HepG2 (cell line): ENCODE results near the gene UGGT1. TPM values are rescaled to one million over a fixed set of nuclear protein-coding genes. Genes with fewer than 3 reads are reported as not detected.

Experiments
- CBFB ChIP-seq: sonication (generic); formaldehyde crosslinking; IDR thresholded peaks from 2 replicates; pipeline ENCODE4 v1.4.0; 2020; ENCODE audit warnings: missing genetic modification reagents
- CBX1 ChIP-seq: IDR thresholded peaks from one replicate; pipeline ENCODE4 v1.6.1; 2016; ENCODE audit warnings: antibody characterized with exemption, low read depth
- GFI1 ChIP-seq: sonication (generic); formaldehyde crosslinking; IDR thresholded peaks from 2 replicates; pipeline ENCODE4 v1.5.0; 2020; ENCODE audit warnings: missing genetic modification reagents, mild to moderate bottlenecking, borderline replicate concordance
- KDM2A ChIP-seq: sonication (generic); formaldehyde crosslinking; IDR thresholded peaks from 2 replicates; pipeline ENCODE4 v1.4.0; 2020; ENCODE audit warnings: low read depth, missing genetic modification reagents, borderline replicate concordance
- MIXL1 ChIP-seq: IDR thresholded peaks from 2 replicates; pipeline ENCODE4 v1.6.1; 2016
- MXD4 ChIP-seq: IDR thresholded peaks from 2 replicates; pipeline ENCODE4 v1.6.1; 2016; ENCODE audit warnings: mild to moderate bottlenecking, missing biosample characterization, missing genetic modification reagents
- NCOR1 ChIP-seq: fragments of 200-600 bp; sonication (generic); IDR thresholded peaks from 2 replicates; pipeline ENCODE4 v1.7.0; 2017; ENCODE audit warnings: antibody characterized with exemption, low read length, borderline replicate concordance
- NFKB2 ChIP-seq: sonication (generic); formaldehyde crosslinking; IDR thresholded peaks from 2 replicates; pipeline ENCODE4 v1.4.0; 2020; ENCODE audit warnings: missing genetic modification reagents, borderline replicate concordance
- NR2F2 ChIP-seq: IDR thresholded peaks from 2 replicates; pipeline ENCODE4 v1.6.1; 2012; ENCODE audit warnings: low read depth, inconsistent platforms, borderline replicate concordance
- ONECUT2 ChIP-seq: sonication (generic); formaldehyde crosslinking; IDR thresholded peaks from 2 replicates; pipeline ENCODE4 v1.4.0; 2020; ENCODE audit warnings: missing genetic modification reagents
- RAD21 ChIP-seq: fragments of 450-650 bp; formaldehyde crosslinking; IDR thresholded peaks from 2 replicates; pipeline ENCODE4 v1.5.0; 2020; ENCODE audit warnings: mild to moderate bottlenecking
- RAD51 ChIP-seq: fragments of 450-650 bp; IDR thresholded peaks from 2 replicates; pipeline ENCODE4 v1.6.1; 2016; ENCODE audit warnings: borderline replicate concordance
- RBFOX2 ChIP-seq: fragments of 200-400 bp; formaldehyde crosslinking; IDR thresholded peaks from 2 replicates; pipeline ENCODE4 v1.6.1; 2017; ENCODE audit warnings: low read depth, mild to moderate bottlenecking, low read length
- SMYD3 ChIP-seq: sonication (generic); formaldehyde crosslinking; IDR thresholded peaks from 2 replicates; pipeline ENCODE4 v1.8.1; 2023; ENCODE audit warnings: mild to moderate bottlenecking, missing genetic modification reagents
- TCF7 ChIP-seq: sonication (generic); IDR thresholded peaks from 2 replicates; pipeline ENCODE4 v1.6.1; 2016; ENCODE audit warnings: antibody characterized with exemption, low read depth
- TEF ChIP-seq: sonication (generic); formaldehyde crosslinking; IDR thresholded peaks from 2 replicates; pipeline ENCODE4 v1.5.0; 2020; ENCODE audit warnings: missing genetic modification reagents
- THAP8 ChIP-seq: sonication (generic); formaldehyde crosslinking; IDR thresholded peaks from 2 replicates; pipeline ENCODE4 v1.5.1; 2020; ENCODE audit warnings: missing genetic modification reagents, mild to moderate bottlenecking, borderline replicate concordance
- THYN1 ChIP-seq: sonication (generic); formaldehyde crosslinking; IDR thresholded peaks from 2 replicates; pipeline ENCODE4 v1.8.1; 2023; ENCODE audit warnings: low read depth, mild to moderate bottlenecking, moderate library complexity, missing genetic modification reagents, borderline replicate concordance
- YEATS4 ChIP-seq: sonication (generic); formaldehyde crosslinking; IDR thresholded peaks from 2 replicates; pipeline ENCODE4 v1.4.0; 2020; ENCODE audit warnings: missing genetic modification reagents, borderline replicate concordance
- ZEB1 ChIP-seq: IDR thresholded peaks from 2 replicates; pipeline ENCODE4 v1.6.1; 2012; ENCODE audit warnings: mild to moderate bottlenecking, low read depth, inconsistent platforms; ENCODE audit not compliant: insufficient replicate concordance
- ZFAT ChIP-seq: sonication (generic); formaldehyde crosslinking; conservative IDR thresholded peaks from 2 replicates; pipeline ENCODE4 v1.8.1; 2023; ENCODE audit warnings: missing genetic modification reagents, inconsistent platforms
- ZFYVE20 ChIP-seq: sonication (generic); formaldehyde crosslinking; IDR thresholded peaks from 2 replicates; pipeline ENCODE4 v1.8.0; 2023; ENCODE audit warnings: low read depth, mild to moderate bottlenecking, moderate library complexity, missing genetic modification reagents, borderline replicate concordance
- ZMYM2 ChIP-seq: sonication (generic); formaldehyde crosslinking; IDR thresholded peaks from 2 replicates; pipeline ENCODE4 v1.8.0; 2022; ENCODE audit warnings: mild to moderate bottlenecking, missing genetic modification reagents
- ZNF251 ChIP-seq: sonication (generic); formaldehyde crosslinking; IDR thresholded peaks from 2 replicates; pipeline ENCODE4 v1.9.0; 2021; ENCODE audit warnings: mild to moderate bottlenecking, missing genetic modification reagents
- ZNF468 ChIP-seq: sonication (generic); formaldehyde crosslinking; IDR thresholded peaks from 2 replicates; pipeline ENCODE4 v1.8.0; 2022; ENCODE audit warnings: mild to moderate bottlenecking, moderate library complexity, missing genetic modification reagents
- ZNF615 ChIP-seq: sonication (generic); formaldehyde crosslinking; IDR thresholded peaks from 2 replicates; pipeline ENCODE4 v1.5.0; 2020; ENCODE audit warnings: mild to moderate bottlenecking, missing genetic modification reagents, borderline replicate concordance
- ZNF709 ChIP-seq: sonication (generic); formaldehyde crosslinking; IDR thresholded peaks from 2 replicates; pipeline ENCODE4 v1.5.0; 2020; ENCODE audit warnings: mild to moderate bottlenecking, missing genetic modification reagents
- ZNF749 ChIP-seq: sonication (generic); formaldehyde crosslinking; IDR thresholded peaks from 2 replicates; pipeline ENCODE4 v1.8.0; 2022; ENCODE audit warnings: mild to moderate bottlenecking, missing genetic modification reagents, moderate library complexity, borderline replicate concordance
- ZNF766 ChIP-seq: sonication (generic); formaldehyde crosslinking; IDR thresholded peaks from 2 replicates; pipeline ENCODE4 v1.5.0; 2020; ENCODE audit warnings: missing genetic modification reagents, borderline replicate concordance
- ZNF83 ChIP-seq: sonication (generic); formaldehyde crosslinking; IDR thresholded peaks from 2 replicates; pipeline ENCODE4 v1.4.0; 2020; ENCODE audit warnings: missing genetic modification reagents, mild to moderate bottlenecking, borderline replicate concordance
- ZNF841 ChIP-seq: sonication (generic); formaldehyde crosslinking; IDR thresholded peaks from 2 replicates; pipeline ENCODE4 v1.8.1; 2023; ENCODE audit warnings: missing genetic modification reagents, borderline replicate concordance
- ZZZ3 ChIP-seq: sonication (generic); formaldehyde crosslinking; IDR thresholded peaks from 2 replicates; pipeline ENCODE4 v1.4.0; 2020; ENCODE audit warnings: missing genetic modification reagents, mild to moderate bottlenecking, borderline replicate concordance
- polyA plus RNA-seq, 8 experiments: library from polyadenylated mRNA; depleted of rRNA in 3 of 8; stranded (reverse) in 7 of 8; unstranded in 1 of 8; fragments of >200 nt; fragmentation: Illumina TruSeq in 4 of 8; extraction: Trizol in 4 of 8; gene quantifications; 2 replicates each; pipeline versions ENCODE4 v1.2.1 to v1.2.3, GENCODE V29; 2011 to 2016; ENCODE audit warnings: low read depth in 4 of 8, missing spikeins in 1 of 8, mixed read lengths in 1 of 8; ENCODE audit not compliant: insufficient read depth in 1 of 8
- total RNA-seq, 5 experiments: library from RNA; depleted of rRNA; stranded (reverse); fragments of >200 nt; fragmentation: Illumina TruSeq; extraction: Trizol; gene quantifications; 2 replicates each; pipeline ENCODE4 v1.2.3, GENCODE V29; 2016; ENCODE audit warnings: low read depth in 1 of 5

UGGT1 gene
- total and polyA plus RNA-seq, 2 of the 13 experiments (the other 11 are each of a cell fraction or from before 2014, with no cell fraction given) = 35.8 to 83.2 TPM

DNA sequence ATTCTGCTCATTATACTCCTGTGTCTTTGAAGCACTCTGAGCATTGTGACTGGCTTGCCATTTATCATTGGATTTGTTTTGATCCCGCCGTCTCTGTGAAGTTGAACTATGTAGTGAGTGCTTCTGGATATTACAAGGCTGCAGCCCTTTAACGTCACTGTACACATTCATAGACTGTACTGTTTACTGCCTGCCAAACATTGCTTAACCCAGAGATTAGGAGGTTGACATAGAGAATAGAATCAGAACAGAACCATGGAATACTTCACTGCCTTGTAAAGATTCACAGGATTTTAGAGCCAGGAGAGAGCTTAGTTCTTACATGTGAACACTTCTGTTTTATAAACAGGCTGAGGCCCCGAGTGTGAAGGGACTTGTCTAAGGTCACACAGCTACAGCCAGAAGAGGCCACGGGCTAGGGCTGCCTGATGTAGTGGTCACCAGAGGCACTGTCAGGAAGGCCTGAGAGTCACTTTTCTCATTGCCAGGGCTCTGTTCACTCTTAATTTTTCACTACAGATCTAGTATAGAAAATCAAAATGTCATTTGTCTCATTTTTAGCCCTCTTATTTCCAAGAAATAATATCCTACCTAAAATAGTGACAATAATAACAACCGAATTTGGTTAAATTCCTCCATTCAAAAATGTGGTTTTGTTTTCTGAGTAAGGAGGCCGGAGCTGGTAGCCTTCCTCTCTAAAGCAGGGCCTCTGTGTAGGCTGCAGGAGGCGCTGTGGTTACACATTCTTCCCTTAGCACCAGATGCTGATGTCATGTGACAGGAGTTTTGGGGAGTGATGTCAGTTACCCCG lies 87.9 kb downstream of the UGGT1 start (continued):
- peak; percentile 81; the same call in 1 of the 2 replicates for TF ChIP-seq ZNF749 (CRISPR knock-in tag)
- TF ChIP-seq ZNF83 = no peak
- TF ChIP-seq ZNF468 (CRISPR knock-in tag) = 0 out of 2 replicates have a peak, but pooled peaks have one; percentile 20
- no peak; the same call in 1 of the 2 replicates for TF ChIP-seq ONECUT2 (CRISPR knock-in tag)
- peak; percentile 93 for TF ChIP-seq GFI1 (CRISPR knock-in tag)
- TF ChIP-seq RAD51 = no peak; the same call in 1 of the 2 replicates
- TF ChIP-seq TCF7 = peak; percentile 98
- no peak for TF ChIP-seq ZZZ3 (CRISPR knock-in tag)
- no peak for TF ChIP-seq TEF
- no peak for TF ChIP-seq ZNF251 (CRISPR knock-in tag)
- peak; percentile 69 for TF ChIP-seq CBFB (CRISPR knock-in tag)
- TF ChIP-seq CBX1 = peak; percentile 17
- TF ChIP-seq NCOR1 = peak; percentile 95; the same call in 1 of the 2 replicates
- peak; percentile 70 for TF ChIP-seq RBFOX2
- no peak for TF ChIP-seq ZFYVE20 (CRISPR knock-in tag)
- TF ChIP-seq NFKB2 (CRISPR knock-in tag) = no peak
- peak; percentile 43; the same call in 1 of the 2 replicates for TF ChIP-seq ZMYM2 (CRISPR knock-in tag)
- TF ChIP-seq KDM2A (CRISPR knock-in tag) = peak; percentile 15; the same call in 1 of the 2 replicates
- TF ChIP-seq ZFAT = no peak
- no peak for TF ChIP-seq ZNF766 (CRISPR knock-in tag)
- no peak for TF ChIP-seq THAP8 (CRISPR knock-in tag)
- no peak for TF ChIP-seq ZNF841 (CRISPR knock-in tag)
- TF ChIP-seq SMYD3 (CRISPR knock-in tag) = peak; percentile 83
- peak; percentile 70; the same call in 1 of the 2 replicates for TF ChIP-seq YEATS4 (CRISPR knock-in tag)
- peak; percentile 81 for TF ChIP-seq MIXL1
- peak; percentile 83 for TF ChIP-seq RAD21 (CRISPR knock-in tag)
- TF ChIP-seq THYN1 = no peak
- TF ChIP-seq ZNF615 (CRISPR knock-in tag) = no peak; the same call in 1 of the 2 replicates
- TF ChIP-seq ZNF709 (CRISPR knock-in tag) = no peak
- TF ChIP-seq MXD4 (CRISPR knock-in tag) = peak; percentile 30; the same call in 1 of the 2 replicates
- TF ChIP-seq NR2F2 = peak; percentile 92
- TF ChIP-seq ZEB1 = peak; percentile 46
